GM13976 (cell line): ENCODE data around the gene NOL11.

Experiments
- DNase-seq: peaks from one replicate; pipeline ENCODE4 v3.0.0; 2012; ENCODE audit warnings: low spot score
- CTCF ChIP-seq: IDR thresholded peaks from 2 replicates; pipeline ENCODE4 v1.5.1; 2012; ENCODE audit warnings: borderline replicate concordance, mild to moderate bottlenecking; ENCODE audit not compliant: insufficient read depth; ENCODE audit errors: extremely low read depth, missing control alignments, control extremely low read depth
- in situ Hi-C: fragments of 300-500 bp; cut with MboI; formaldehyde crosslinking; loops from one replicate; pipeline ENCODE4 v1.12.0; 2022; ENCODE audit warnings: low sequenced_read_pairs, mixed read lengths, inconsistent platforms; ENCODE audit not compliant: unreplicated experiment

Gene NOL11

GRCh38 chr17:67730731-67731130 lies 13.0 kb downstream of the NOL11 start:
- TF ChIP-seq CTCF = no peak
- in situ Hi-C loops = no loop called here
- no peak for DNase-seq

- TF ChIP-seq CTCF = no peak
- in situ Hi-C loops = no loop called here
- no peak for DNase-seq
These were observed 15.7 kb downstream of the NOL11 start for GRCh38 chr17:67733449-67733848.

GRCh38 chr17:67737145-67737544 lies 19.4 kb downstream of the NOL11 start:
- in situ Hi-C loops = no loop called here
- no peak for DNase-seq
- TF ChIP-seq CTCF = no peak

- TF ChIP-seq CTCF = no peak
- in situ Hi-C loops = no loop called here
- no peak for DNase-seq
These were observed 24.3 kb downstream of the NOL11 start for GRCh38 chr17:67742025-67742424.

- DNase-seq = no peak
- in situ Hi-C loops = no loop called here
These were observed 29.2 kb downstream of the NOL11 start for GRCh38 chr17:67746704-67747571.

GRCh38 chr17:67747681-67748235 lies 30.0 kb downstream of the NOL11 start:
- DNase-seq = no peak
- in situ Hi-C loops = no loop called here
- TF ChIP-seq CTCF = no peak

More at GRCh38 chr17:67746704-67747571, 29.2 kb downstream of the NOL11 start:
- TF ChIP-seq CTCF = no peak
